Tibial nerve (tissue), 4 donors: ENCODE measurements around the gene MBD2. TPM values are rescaled to one million over a fixed set of nuclear protein-coding genes. Genes with fewer than 3 reads are reported as not detected.
A peak's percentile ranks its signal among the peaks of the same experiment; 100 is the strongest.
"Not testable (repeated sequence)": the region's sequence is repeated elsewhere in the genome, so short reads cannot be mapped to it uniquely, and the experiment has no call there.

ENCODE experiments used
- DNase-seq, 2 donors: peaks; one replicate each; pipeline ENCODE4 v3.0.0-alpha.2; 2019; ENCODE audit warnings: low spot score in 2 of 2
- H3K27ac ChIP-seq, 4 donors: fragments of 200-600 bp; sonication (generic) in 3 of 4; one replicate each; pipeline ENCODE4 v1.5.1; 2017 to 2019; ENCODE audit warnings: mild to moderate bottlenecking in 1 of 4
- H3K27me3 ChIP-seq, 2 donors: fragments of 200-600 bp; sonication (generic) in 1 of 2; one replicate each; pipeline versions ENCODE4 v1.5.1 to v1.6.0; 2017 to 2019
- H3K36me3 ChIP-seq, 3 donors: fragments of 200-600 bp; sonication (generic); one replicate each; pipeline ENCODE4 v1.5.1; 2018 to 2019
- H3K4me1 ChIP-seq, 4 donors: fragments of 200-600 bp; sonication (generic) in 3 of 4; one replicate each; pipeline ENCODE4 v1.5.1; 2017 to 2019
- H3K4me3 ChIP-seq, 4 donors: fragments of 200-600 bp; sonication (generic) in 3 of 4; one replicate each; pipeline ENCODE4 v1.5.1; 2017 to 2019; ENCODE audit warnings: mild to moderate bottlenecking in 1 of 4, moderate library complexity in 1 of 4
- H3K9me3 ChIP-seq, 4 donors: fragments of 200-600 bp; sonication (generic) in 3 of 4; one replicate each; pipeline ENCODE4 v1.5.1; 2017 to 2019
- CTCF ChIP-seq, 5 experiments: fragments of 200-600 bp in 3 of 5; fragments of 450-650 bp in 2 of 5; sonication (generic) in 3 of 5; IDR thresholded peaks; one replicate each; pipeline ENCODE4 v1.5.1; 2016 to 2019; ENCODE audit warnings: antibody characterized with exemption in 5 of 5, mild to moderate bottlenecking in 3 of 5, moderate library complexity in 2 of 5
- EP300 ChIP-seq, 2 donors: sonication (generic); formaldehyde crosslinking; IDR thresholded peaks; one replicate each; pipeline ENCODE4 v1.6.1; 2017; ENCODE audit warnings: antibody characterized with exemption in 2 of 2, mild to moderate bottlenecking in 1 of 2
- POLR2A ChIP-seq, 2 donors: fragments of 450-650 bp; IDR thresholded peaks; one replicate each; pipeline ENCODE4 v1.6.1; 2017; ENCODE audit warnings: antibody characterized with exemption in 2 of 2, mild to moderate bottlenecking in 2 of 2, moderate library complexity in 2 of 2
- WGBS, 2 donors: methylation state at CpG; one replicate each; pipeline ENCODE4 v1.1.5; 2018; 5-methylcytosine and 5-hydroxymethylcytosine counted together
- total RNA-seq, 4 donors: library from RNA; depleted of rRNA; stranded (reverse); fragments of >200 nt; gene quantifications; one replicate each; pipeline ENCODE4 v1.1.0, GENCODE V29; 2016

Gene MBD2
- total RNA-seq, 4 donors from 2014 or later = 32.1 to 60.6 (median 37.8) TPM

- DNase-seq = no peak
- WGBS, 2 donors = 79 to 83% methylated on average over 1 of the region's 1 CpG
Observed at GRCh38 chr18:54263904-54264336, 39.5 kb upstream of the MBD2 start.

GRCh38 chr18:54261894-54262293 lies 37.4 kb upstream of the MBD2 start:
- no peak overlapping the region for H3K4me3 ChIP-seq
- no peaks in the 10 kb centered on the region for H3K9me3 ChIP-seq
- no peaks in the 10 kb centered on the region for H3K36me3 ChIP-seq
- peak overlapping the region in 1 of 4 donors; percentile 34 for H3K27ac ChIP-seq
- 77 to 83% methylated on average over 3 of the region's 3 CpGs for WGBS, 2 donors
- no peak for DNase-seq
- H3K4me1 ChIP-seq = peaks cover 0 to under 1% (median 0%) of the 10 kb centered on the region in 4 donors
- no peaks in the 10 kb centered on the region for H3K27me3 ChIP-seq
- TF ChIP-seq POLR2A (IDR thresholded peaks at IDR 0.05) (no peak), EP300 (IDR thresholded peaks at IDR 0.05) (no peak), CTCF (IDR thresholded peaks at IDR 0.05) (no peak)

More at GRCh38 chr18:54263904-54264336, 39.5 kb upstream of the MBD2 start:
- Histone ChIP-seq H3K4me3 (no peak overlapping the region), H3K36me3 (no peaks in the 10 kb centered on the region), H3K27ac (no peak overlapping the region), H3K9me3 (no peaks in the 10 kb centered on the region), H3K27me3 (no peaks in the 10 kb centered on the region), H3K4me1 (no peaks in the 10 kb centered on the region)
- TF ChIP-seq EP300 (IDR thresholded peaks at IDR 0.05) = no peak
- TF ChIP-seq CTCF (IDR thresholded peaks at IDR 0.05) = no peak
- TF ChIP-seq POLR2A (IDR thresholded peaks at IDR 0.05) = no peak

DNA sequence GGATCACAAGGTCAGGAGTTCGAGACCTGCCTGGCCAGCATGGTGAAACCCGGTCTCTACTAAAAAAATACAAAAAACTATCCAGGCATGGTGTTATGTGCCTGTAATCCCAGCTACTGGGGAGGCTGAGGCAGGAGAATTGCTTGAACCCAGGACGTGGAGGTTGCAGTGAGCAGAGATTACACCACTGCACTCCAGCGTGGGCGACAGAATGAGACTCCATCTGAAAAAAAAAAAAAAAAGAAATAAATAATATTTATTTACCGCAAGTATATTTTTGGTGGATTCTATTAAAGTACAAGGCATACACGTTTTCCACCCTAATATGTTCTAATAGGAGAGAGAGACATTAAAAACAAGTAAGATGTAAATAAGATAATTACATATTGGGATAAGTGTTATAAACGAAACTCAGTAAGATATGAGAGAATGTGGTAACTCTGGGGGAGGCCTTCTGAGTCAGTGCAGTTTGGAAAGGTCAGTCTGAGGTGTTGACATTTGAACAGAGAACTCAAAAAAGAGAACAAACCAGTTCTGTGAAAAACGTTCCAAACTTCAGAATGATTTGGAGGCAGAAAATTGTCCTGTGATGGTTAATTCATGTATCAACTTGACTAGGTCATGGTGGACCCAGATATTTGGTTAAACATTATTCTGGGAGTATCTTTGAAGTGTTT lies 36.1 kb upstream of the MBD2 start:
- no peak for TF ChIP-seq EP300 (IDR thresholded peaks at IDR 0.05)
- no peak for TF ChIP-seq CTCF (IDR thresholded peaks at IDR 0.05)
- TF ChIP-seq POLR2A (IDR thresholded peaks at IDR 0.05) = no peak
- Histone ChIP-seq H3K4me1 (peaks cover 0 to 3% (median 0%) of the 10 kb centered on the region in 4 donors), H3K9me3 (no peaks in the 10 kb centered on the region), H3K27me3 (no peaks in the 10 kb centered on the region), H3K36me3 (no peaks in the 10 kb centered on the region), H3K27ac (peak overlapping the region in 1 of 4 donors; percentile 34), H3K4me3 (no peak overlapping the region)
- DNase-seq = no peak
- 76% methylated on average over 9 of the region's 9 CpGs for WGBS, 2 donors

DNA sequence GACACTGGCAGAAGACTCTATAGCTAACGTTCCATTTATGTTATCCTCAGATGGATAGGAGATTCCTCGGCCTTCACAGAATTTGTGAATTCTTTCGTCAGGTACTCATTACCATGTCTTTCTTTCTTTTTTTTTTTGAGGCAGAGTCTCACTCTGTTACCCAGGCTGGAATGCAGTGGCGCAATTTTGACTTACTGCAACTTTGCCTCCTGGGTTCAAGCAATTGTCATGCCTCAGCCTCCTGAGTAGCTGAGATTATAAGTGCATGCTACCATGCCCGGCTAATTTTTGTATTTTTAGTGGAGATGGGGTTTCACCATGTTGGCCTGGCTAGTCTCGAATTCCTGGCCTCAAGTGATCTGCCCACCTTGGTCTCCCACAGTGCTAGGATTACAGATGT lies 33.3 kb upstream of the MBD2 start:
- not testable (repeated sequence) for H3K27me3 ChIP-seq, H3K4me1 ChIP-seq, H3K27ac ChIP-seq, H3K4me3 ChIP-seq, DNase-seq, H3K9me3 ChIP-seq, H3K36me3 ChIP-seq
- 73 to 75% methylated on average over 6 of the region's 6 CpGs for WGBS, 2 donors

DNA sequence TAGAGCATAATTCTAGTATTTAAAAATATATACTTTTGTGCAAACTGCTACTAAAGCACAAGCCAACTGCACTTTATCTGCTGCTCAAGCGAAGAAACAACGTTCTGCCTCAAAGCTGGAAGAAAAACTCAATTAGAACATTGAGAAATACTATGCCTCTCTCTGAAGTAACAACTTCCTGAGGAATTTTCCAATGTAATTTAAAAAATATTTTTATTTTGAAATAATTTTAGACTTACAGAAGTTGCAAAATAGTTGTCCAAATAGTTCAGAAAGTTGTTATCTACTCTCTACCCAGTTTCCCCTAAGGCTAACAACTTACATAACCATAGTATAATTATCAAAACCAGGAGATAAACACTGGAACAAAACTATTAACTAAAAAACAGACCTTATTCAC lies 32.5 kb upstream of the MBD2 start:
- Histone ChIP-seq H3K36me3 (no peaks in the 10 kb centered on the region), H3K9me3 (no peaks in the 10 kb centered on the region), H3K27me3 (no peaks in the 10 kb centered on the region), H3K4me3 (no peak overlapping the region), H3K27ac (peak overlapping the region in 2 of 4 donors; percentile 43 to 66), H3K4me1 (peaks cover 0 to 11% (median 2%) of the 10 kb centered on the region in 4 donors)
- no peak for TF ChIP-seq POLR2A (IDR thresholded peaks at IDR 0.05)
- TF ChIP-seq EP300 (IDR thresholded peaks at IDR 0.05) = peak in 1 of 2 donors; percentile 42
- TF ChIP-seq CTCF (IDR thresholded peaks at IDR 0.05) = no peak
- 60 to 66% methylated on average over 2 of the region's 2 CpGs for WGBS, 2 donors
- DNase-seq = no peak
